Measurements from ENCODE around the gene TBCA.

DNA sequence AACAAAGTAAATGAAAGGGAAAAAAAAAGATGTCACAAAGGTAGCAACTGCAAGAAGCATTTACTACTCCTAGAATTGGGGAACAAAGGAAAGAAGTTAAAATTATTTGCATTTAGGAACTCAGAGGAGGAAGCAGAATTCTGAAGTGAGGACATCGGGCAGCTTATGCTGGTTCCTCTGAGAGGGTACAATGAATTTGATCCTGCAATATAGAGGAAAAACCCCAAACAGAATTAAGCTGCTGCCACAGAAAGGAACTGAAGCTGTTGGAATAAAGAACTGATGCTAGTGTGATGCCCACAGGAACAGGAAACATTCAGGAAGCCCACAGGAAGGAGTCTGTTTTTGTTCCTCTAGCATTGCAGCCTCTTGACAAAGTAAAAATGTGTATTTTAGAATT is 22.3 kb upstream of the TBCA start:
- TF ChIP-seq, protein P1, sequence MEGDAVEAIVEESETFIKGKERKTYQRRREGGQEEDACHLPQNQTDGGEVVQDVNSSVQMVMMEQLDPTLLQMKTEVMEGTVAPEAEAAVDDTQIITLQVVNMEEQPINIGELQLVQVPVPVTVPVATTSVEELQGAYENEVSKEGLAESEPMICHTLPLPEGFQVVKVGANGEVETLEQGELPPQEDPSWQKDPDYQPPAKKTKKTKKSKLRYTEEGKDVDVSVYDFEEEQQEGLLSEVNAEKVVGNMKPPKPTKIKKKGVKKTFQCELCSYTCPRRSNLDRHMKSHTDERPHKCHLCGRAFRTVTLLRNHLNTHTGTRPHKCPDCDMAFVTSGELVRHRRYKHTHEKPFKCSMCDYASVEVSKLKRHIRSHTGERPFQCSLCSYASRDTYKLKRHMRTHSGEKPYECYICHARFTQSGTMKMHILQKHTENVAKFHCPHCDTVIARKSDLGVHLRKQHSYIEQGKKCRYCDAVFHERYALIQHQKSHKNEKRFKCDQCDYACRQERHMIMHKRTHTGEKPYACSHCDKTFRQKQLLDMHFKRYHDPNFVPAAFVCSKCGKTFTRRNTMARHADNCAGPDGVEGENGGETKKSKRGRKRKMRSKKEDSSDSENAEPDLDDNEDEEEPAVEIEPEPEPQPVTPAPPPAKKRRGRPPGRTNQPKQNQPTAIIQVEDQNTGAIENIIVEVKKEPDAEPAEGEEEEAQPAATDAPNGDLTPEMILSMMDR (conservative IDR thresholded peaks at IDR 0.05) = no peak
- TF ChIP-seq ZFX (IDR thresholded peaks at IDR 0.05) = no peak

Data from C4-2B (cell line).